Tibial nerve (tissue), 4 donors: Measurements from ENCODE around the gene ERBIN.

ENCODE experiments used
- EP300 ChIP-seq, 2 donors: sonication (generic); formaldehyde crosslinking; IDR thresholded peaks; one replicate each; pipeline ENCODE4 v1.6.1; 2017; ENCODE audit warnings: antibody characterized with exemption in 2 of 2, mild to moderate bottlenecking in 1 of 2
- POLR2A ChIP-seq, 2 donors: fragments of 450-650 bp; IDR thresholded peaks; one replicate each; pipeline ENCODE4 v1.6.1; 2017; ENCODE audit warnings: antibody characterized with exemption in 2 of 2, mild to moderate bottlenecking in 2 of 2, moderate library complexity in 2 of 2
- TF ChIP-seq, protein P1 (sequence below), 5 experiments: fragments of 200-600 bp in 3 of 5; fragments of 450-650 bp in 2 of 5; sonication (generic) in 3 of 5; IDR thresholded peaks; one replicate each; pipeline ENCODE4 v1.5.1; 2016 to 2019; ENCODE audit warnings: antibody characterized with exemption in 5 of 5, mild to moderate bottlenecking in 3 of 5, moderate library complexity in 2 of 5

DNA sequence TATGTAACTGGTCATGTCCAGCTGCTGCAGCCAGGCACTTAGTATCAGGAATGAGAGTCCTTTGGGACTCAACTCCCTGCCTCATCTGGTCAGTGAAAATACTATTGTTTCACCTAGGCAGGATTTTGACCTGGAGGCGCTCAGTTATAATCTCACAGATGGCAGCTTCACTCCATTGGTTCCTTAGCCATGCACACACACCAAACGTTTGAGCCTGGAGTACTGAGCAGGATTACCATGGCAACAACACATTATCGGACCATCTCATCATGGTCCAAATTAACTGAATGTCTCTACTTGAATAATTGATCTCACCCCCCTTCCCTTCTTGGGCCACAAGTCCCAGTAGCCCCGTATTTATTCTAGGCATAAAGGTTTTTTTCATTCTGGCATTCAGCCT lies 202.8 kb downstream of the ERBIN start:
- TF ChIP-seq, protein P1, sequence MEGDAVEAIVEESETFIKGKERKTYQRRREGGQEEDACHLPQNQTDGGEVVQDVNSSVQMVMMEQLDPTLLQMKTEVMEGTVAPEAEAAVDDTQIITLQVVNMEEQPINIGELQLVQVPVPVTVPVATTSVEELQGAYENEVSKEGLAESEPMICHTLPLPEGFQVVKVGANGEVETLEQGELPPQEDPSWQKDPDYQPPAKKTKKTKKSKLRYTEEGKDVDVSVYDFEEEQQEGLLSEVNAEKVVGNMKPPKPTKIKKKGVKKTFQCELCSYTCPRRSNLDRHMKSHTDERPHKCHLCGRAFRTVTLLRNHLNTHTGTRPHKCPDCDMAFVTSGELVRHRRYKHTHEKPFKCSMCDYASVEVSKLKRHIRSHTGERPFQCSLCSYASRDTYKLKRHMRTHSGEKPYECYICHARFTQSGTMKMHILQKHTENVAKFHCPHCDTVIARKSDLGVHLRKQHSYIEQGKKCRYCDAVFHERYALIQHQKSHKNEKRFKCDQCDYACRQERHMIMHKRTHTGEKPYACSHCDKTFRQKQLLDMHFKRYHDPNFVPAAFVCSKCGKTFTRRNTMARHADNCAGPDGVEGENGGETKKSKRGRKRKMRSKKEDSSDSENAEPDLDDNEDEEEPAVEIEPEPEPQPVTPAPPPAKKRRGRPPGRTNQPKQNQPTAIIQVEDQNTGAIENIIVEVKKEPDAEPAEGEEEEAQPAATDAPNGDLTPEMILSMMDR (IDR thresholded peaks at IDR 0.05) = no peak
- TF ChIP-seq POLR2A (IDR thresholded peaks at IDR 0.05) (no peak), EP300 (IDR thresholded peaks at IDR 0.05) (no peak)
